ENCODE measurements around the gene KDM2B.
"Not testable (repeated sequence)": the region's sequence is repeated elsewhere in the genome, so short reads cannot be mapped to it uniquely, and the experiment has no call there.

The KDM2B gene

DNA sequence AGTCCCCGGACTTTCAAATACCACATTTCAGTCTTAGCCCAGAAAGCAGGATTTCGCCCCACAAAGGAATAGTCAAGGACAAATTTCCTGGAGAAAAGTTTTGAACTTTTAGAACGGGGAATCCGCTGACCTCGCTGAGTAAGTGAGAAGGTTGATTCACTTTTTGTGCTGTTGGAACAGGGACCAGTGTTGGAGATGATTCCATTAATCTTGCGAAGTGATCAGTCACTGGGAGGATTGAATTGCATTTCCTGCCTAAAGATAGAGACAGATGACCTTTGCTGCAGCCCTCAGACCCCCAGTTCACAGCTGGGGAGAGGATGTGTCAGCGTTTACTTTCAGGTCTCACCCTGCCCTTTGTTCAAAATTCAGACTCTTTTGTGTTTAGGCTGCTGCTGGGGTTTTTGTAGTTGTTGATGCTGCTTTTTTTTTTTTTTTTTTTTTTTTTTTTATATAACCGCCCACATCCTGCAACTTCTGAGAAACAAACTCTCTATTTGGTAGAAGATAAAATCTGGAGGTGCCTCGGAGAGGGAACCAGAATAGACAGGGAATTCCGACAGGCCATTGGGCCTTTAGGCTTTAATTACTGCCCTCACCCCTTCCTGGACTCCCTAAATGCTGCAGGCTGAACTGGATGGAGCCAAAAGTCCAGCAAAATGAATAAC lies 9.8 kb upstream of the KDM2B start:
- peak in 1 of 2 donors; percentile 48 for DNase-seq (ENCODE audit: low read depth in 1 of 2, low spot score in 1 of 2)

DNA sequence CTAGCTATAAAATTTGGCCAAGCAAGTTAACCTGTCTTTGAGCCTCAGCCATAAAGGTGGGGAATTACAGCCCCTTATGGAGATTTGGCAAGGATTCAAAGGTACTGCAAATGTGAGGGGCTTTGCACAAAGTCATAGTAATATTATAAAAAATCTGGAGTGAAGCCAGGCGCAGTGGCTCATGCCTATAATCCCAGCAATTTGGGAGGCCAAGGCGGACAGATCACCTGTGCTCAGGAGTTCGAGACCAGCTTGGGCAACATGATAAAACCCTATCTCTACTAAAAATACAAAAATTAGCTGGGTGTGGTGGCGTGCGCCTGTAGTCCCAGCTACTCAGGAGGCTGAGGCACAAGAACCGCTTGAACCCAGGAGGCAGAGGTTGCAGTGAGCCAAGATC lies 4.1 kb upstream of the KDM2B start:
- not testable (repeated sequence) for DNase-seq (ENCODE audit: low read depth in 1 of 2, low spot score in 1 of 2)

DNA sequence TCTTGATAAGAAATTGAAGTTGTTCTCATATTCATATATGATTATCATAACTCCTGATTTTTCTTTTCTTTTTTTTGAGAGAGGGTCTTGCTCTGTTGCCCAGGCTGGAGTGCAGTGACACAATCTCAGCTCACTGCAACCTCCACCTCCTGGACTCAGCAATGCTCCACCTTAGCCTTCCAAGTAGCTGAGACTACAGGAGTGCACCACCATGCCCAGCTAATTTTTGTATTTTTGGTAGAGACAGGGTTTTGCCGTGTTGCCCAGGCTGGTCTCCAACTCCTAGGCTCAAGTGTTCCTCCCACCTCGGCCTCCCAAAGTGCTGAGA lies 2.5 kb upstream of the KDM2B start:
- not testable (repeated sequence) for DNase-seq (ENCODE audit: low read depth in 1 of 2, low spot score in 1 of 2)

DNA sequence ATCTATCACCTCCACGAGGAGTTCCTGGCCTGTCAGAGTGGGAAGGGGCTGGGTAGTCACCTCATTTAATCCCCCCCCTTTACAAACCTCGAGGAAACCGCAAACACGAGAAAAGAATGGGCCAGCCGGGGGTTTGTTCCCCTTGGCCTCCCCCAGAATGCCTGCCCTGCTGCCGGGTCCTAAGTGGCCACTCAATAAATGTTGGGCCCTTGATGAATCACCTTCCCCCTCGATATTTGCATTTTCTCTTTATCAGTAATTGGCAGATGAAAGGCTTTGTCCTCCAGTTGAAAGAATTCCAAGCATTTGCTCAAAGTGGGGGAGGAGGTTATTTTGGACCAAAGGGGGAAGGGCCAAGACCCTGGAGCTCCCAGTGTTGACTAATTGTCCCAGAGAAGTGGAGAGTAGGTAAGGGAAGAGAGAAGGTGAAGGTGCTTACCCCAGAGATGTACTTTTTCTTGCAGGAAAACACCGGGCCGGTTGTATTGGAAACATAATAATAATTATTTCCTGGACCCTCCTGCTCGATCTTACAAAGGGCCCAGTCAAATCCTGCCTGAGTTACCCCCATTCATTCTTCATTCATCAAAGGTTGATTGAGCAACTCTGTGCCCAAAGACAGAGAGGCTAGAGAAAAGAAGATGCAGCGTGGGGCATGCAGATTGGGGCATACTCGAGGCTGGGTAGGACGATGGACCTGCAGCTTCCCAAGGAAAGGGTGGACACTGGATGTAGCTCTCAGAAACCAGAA lies 1.9 kb upstream of the KDM2B start:
- no peak for DNase-seq (ENCODE audit: low read depth in 1 of 2, low spot score in 1 of 2)

DNA sequence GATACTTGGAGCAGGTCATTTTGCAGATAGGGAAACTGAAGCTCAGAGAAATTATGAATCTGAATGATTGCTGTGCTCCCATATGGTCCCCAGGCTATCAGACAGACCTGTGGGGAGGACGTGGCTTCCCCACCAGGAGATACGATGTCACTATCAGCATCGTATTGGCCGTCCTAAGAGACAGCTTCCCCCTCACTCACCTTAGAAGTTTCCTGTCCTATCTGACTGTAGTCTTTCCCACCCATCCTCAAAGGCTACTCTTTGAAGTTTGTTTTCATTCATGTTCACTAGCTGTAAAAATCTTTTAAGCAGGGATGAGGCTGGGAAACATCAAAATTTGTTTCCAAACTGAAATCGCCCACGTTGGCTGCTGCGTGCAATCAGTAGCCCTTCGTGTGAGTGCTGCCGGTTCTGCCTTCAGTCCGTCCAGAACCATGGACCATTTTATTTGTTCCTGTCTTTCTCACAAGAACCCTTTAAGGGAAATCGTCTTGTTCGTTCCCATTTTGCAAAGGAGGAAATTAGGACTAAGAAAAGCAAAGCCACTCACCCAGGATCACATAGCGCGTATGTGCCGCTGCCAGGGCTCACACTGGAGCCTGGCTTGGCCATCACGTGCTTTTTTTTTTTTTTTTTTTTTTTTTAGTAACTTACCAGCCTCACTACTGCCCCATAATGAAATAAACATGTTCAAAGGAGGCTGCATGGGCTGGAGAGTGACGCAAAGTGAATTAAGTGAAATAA lies 1.0 kb upstream of the KDM2B start:
- no peak for DNase-seq (ENCODE audit: low read depth in 1 of 2, low spot score in 1 of 2)

DNA sequence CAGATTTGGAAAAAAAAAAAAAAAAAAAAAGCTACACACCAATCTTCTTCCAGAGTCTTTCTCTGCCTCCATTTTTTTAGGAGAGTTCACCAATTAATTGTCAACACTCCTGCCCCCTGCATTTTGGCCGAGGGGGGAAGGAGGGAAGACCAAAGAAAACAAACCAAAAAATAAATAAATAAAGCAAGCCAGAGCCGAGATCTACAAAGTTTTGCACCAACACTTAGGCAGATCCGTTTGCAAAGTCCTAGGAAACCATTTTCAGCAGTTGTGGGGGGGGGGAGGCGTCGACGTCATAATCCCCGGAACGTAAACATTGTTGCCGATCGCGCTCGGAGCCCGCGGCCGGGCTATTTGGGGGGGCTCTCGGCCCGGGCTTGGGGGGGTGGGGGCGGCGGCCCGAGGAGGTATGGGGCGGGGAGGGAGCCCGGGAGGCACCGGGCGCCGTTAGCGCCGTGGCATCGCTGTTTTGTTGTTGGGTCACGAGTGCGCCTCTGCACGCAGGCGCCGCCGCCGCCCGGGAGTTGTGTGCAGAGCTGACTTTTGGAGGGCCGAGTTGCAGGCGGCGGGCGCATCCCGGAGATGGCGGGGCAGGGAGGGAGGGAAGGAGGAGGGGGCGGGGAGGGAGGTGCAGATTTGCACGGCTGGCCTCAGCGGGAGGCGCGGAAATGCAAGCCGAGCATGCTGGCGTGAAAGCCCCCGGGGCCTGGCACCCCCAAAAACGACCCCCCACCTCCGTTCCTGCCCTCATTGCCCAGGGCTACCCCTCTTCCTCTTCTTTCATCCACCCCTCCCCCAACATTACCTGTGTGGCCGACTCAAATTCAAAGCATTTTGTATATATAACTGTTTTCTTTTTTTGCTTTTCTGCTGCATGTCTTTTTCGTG lies 598 bp downstream of the KDM2B start:
- peak; percentile 45 to 58 for DNase-seq (ENCODE audit: low read depth in 1 of 2, low spot score in 1 of 2)

DNA sequence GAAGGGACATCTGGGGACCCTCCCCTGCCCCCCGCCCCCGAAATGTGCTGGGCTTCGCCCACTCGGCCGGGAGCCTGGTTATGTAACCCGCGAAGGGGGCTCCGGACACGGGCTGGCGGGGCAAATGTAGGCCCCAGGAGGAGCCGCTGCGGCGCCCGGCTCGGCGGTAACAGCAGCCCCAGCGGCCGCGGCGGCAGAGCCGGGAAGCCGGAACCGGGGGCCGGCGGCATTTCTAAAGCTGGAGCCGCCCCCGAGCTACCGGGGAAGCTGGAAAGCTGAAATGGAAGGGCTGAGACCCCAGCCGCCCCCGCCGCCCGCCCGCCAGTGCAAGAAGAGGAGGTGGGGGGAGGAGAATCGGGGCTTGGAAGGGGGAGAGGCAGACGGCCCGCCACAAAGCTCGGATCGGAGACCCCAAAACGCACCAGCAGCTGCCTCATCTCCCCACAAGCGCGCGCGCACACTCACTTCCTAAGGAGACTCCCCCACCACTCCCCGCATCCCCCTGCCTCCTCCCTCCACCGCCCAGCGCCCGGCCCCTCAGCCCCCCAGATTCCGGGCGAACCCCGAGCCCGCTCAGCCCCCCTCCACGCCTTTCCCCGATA lies 1.5 kb downstream of the KDM2B start:
- DNase-seq (ENCODE audit: low read depth in 1 of 2, low spot score in 1 of 2) = no peak

DNA sequence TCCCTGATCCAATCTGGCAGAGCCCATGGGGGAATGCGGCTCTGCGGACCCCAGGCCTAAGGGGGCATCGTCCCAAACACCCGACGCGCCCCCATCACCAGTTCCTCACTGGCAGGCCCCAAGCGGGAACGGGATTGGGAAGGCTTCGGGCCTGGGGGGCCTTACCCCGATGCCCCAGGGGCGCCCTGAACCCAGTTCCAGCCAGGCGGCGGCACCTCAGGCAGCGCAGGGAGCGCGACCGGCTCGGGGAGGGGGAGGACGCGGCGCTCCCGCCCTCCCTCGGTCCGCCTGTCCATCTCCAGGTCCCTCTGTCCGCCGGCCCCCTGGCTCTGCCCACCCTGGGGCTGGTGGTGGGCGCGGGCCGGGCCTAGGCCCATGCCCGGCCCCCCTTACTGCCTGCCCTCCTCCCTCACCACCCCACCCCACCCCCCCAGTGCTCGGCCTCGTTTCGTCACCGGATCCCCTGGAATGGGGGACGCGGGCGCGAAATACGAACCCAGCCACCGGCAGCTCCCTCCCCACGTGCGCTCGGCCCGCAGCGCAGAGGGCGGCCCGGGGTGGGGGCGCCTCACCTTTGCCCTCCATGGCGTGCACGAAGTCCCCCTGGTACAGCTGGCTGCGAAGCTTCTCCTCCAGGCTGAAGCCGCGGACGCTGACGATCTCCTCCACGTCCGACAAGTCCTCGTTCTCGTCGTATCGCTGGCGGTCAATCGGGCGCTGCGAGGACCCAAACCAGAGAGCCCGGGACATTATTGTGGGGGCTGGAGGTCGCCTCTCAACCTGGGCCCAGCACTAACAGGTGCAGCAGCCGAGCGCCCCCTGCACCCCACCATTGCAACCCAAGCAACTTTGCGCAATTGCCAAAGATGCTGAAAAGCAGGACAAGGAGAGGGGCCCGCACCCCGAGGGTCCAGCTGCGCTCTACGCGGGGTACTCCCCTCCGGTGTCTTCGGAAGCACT lies 2.3 kb downstream of the KDM2B start:
- no peak for DNase-seq (ENCODE audit: low read depth in 1 of 2, low spot score in 1 of 2)

DNA sequence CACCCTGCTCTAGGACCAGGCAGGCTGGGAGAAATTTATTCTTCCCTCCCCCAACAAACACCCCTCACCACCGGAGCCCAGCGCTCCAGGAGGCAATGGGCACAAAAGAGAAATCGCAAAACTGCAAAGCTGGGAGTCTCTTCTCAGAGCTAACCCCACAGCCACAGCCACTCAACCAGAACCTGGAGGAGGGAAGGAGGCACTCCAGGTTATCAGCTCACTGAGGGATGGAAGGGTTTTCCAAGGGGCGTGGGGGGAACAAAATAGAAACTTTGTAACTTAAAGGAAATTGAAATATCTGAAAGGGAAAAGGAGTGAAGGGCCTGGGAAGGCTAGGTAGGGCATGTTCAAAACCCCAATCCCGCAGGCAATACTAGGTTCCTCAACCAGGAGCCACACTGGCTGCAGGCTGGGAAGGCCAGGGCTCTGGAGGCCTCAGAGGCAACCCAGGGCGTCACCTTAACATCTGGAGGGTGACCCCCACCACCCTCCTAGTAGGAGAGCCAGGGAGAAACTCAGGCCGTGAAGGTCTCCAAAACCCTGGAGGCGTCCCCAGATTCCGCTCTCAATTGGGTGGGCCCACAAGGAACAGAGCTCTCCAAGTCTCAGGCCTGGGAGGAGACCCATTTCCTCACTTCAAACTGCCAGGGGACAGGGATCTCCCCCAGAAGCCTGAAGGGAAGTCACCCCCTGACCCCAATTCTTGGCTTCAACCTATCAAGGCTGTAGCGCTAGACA lies 3.2 kb downstream of the KDM2B start:
- no peak for DNase-seq (ENCODE audit: low read depth in 1 of 2, low spot score in 1 of 2)

DNA sequence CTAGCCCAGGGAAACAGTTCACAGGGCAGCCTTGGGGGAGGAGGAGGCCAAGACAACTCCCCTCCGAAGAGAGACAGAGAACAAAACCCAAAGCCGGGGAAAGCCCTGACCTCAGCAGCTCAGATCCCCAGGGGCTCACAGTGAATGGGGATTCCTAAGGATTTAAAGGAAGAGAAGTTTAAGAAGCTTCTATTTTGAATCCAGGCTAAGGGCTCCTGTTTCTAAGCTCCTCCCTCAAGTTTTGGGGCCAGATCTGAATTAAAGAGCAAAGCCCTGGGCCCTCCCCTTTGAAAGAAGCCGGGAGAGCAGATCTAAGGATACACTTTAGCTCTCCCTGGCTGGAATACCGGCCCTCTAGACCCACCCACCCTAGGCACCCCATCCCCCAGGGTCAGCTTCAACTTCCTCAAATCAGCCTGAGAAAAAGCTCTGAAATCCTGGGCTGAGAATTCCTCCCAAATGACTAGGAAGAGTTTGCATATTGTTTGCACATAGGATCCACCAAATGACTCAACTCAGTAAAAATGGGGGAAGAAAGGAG lies 3.9 kb downstream of the KDM2B start:
- no peak for DNase-seq (ENCODE audit: low read depth in 1 of 2, low spot score in 1 of 2)

DNA sequence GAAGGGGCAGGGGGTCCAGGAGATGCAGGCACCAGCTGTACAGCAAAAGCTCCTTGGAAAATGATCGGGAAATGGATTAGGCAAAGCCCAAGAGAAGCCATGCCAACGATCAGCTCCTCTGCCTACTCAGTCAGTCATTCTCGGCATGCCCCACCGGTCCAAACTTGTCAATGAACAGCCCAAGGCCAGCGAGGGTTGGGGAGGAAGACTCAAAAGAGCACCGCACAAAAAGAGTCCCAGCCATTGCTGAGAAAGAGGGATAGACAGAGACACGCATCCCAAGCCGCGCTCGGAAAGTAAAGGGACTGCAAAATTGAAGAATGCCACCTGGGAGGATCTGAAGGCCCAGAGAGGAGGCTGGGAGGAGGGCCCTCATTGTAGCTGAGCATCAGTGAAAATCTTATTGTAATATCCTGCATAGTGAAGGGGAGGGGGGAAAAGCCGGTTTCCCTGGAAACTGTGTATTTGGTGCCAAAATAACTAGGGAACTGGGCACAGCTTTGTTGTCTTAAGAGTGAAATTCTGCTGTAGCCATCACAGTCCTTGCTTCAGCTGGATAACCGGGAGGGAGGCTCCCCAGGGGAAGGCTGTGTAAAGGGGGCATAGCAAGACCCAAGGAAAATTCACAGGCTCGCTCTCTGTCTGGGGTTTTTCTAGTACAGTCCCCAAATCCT lies 4.7 kb downstream of the KDM2B start:
- DNase-seq (ENCODE audit: low read depth in 1 of 2, low spot score in 1 of 2) = no peak

DNA sequence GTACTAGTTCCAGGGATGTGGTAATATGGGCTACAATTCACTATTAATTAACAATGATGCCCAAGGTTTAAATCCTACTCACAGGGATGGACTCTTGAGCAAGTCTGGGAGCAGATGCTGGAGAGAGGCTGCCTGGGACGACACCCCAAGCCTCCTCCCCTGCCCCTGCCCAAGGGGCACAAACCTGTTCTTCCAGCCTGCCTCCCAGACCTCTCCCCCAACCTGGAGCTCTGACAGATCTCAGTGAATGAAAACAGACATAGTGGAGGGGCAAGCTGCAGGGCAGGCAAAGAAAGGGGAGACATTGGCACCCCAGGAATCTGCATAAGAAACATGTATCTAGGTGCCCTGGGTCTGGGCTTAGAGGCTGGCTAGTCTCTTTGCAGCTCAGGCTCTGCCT lies 5.8 kb downstream of the KDM2B start:
- no peak for DNase-seq (ENCODE audit: low read depth in 1 of 2, low spot score in 1 of 2)

DNA sequence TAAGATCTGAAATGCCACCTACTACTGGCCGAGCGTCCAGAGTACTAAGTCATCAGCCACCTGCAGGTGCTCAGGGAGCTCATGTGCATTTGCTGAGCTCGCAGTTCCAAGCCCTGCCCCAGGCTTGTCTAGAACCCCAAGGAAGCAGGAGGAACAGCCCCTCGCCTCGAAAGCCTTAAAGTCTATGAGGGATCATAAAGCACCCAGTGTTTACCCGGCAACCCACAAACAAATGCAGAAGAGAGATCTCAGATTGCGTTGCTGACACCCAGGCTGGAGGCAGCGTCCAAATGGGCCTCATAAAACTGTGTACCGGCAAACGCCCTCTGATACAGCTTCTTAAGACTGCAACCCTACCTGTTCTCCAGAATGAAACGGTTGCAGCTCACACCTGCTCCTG lies 6.8 kb downstream of the KDM2B start:
- DNase-seq (ENCODE audit: low read depth in 1 of 2, low spot score in 1 of 2) = no peak

DNA sequence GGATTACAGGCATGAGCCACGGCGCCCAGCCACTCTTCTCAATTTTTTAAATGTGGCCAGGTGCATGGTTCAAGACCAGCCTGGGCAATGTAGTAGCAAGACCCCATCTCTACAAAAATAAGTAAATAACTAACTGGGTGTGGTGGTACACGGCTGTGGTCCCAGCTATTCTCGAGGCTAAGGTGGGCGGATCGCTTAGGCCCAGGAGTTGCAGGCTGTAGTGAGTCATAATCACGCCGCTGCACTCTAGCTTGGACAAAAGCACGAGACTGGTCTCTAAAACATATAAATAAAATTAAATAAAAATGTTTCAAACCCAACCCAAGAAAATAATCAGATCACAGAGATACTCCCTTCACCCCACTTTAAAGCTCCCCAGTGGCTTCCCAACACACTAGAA lies 8.9 kb downstream of the KDM2B start:
- no peak for DNase-seq (ENCODE audit: low read depth in 1 of 2, low spot score in 1 of 2)

DNA sequence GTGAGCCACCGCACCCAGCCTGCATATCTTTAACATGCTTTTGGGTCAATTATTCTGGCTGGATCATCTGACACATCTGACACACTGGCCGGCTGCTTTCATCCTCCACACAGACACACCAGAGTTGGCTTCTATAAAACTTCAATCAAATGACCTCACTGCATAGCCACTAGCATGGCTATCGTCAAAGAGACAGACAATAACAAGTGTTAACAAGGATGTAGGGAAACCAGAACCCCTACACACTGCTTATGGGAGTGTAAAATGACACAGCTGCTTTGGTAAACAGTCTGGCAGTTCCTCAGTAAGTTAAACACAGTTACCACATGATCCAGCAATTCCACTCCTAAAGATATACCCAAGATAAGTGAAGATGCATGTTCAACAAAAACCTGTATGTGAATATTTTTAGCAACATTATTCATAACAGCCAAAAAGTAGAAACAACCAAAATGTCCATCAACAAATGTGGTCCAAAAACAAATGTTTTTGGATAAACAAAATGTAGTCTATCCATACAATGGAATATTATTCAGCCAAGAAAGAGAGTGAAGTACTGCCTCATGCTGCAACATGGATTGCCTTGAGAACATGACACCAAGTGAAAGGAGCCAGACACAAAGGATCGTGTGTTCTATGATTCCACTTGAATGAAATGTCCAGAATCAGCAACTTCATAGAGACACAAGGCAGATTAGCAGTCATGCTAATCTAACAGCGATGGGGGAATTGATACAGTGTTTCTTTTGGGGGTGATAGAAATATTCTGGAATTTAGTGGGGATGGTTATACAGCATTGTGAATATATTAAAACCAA lies 10.1 kb downstream of the KDM2B start:
- DNase-seq (ENCODE audit: low read depth in 1 of 2, low spot score in 1 of 2) = no peak

DNA sequence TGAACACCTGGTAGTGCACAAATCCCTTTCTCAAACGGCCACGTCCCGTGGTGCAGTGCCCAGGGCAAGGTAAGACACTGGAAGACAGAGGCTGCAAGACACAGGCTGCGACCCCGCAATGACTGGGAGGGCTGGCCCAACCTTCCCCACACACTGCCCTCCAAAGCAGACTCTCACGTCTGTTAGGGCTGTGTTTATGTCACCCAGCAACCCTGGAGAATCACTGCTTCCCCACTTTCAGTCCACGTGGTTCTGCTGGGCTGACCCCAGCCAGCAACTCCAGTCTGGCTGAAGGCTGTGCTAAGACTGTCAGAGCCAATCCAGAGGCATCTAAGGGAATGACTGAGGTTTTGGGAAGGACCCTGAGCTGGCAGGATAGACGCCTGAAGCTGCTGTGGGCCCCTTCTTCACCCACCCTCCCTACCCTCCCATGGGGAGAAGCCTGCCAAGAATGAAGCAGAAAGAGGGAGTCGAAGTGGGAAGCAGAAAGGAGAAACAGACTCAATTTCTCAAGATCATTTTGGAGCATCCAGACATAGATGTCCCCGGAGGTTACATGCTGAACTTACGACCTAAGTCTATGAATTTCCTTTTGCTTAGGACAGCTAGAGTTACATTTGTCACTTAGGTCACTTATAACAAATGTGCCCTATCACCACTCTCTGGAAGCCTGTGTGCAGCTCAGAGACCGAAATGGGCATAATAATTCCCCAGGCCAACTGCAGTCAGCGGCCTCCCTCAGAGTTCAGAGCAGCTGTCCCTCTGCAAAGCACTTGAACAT lies 11.7 kb downstream of the KDM2B start:
- DNase-seq (ENCODE audit: low read depth in 1 of 2, low spot score in 1 of 2) = no peak

DNA sequence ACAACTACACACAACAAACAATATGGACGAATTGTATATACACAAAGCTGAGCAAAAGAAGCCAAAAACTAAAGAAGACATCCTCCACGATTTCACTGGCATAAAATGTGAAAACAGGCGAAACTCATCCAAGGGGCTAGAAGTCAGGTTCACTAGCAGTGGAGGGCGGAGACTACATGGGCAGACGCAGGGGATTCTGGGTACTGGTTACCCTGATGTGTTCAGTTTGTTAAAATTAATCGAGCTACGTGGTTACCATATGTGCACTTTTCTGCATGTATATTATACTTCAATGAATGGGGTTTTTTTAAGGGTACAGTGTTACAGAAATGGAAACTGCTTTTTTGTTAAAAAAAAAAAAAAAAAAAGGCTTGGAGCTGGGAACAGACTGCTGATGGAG lies 12.3 kb downstream of the KDM2B start:
- no peak for DNase-seq (ENCODE audit: low read depth in 1 of 2, low spot score in 1 of 2)

All from stimulated activated CD4-positive, alpha-beta T cell treated with anti-CD3 and anti-CD28 coated beads, Interleukin-15, amount 100 ng/mL, for 1 hour (primary cell).